Vagina (tissue), 2 donors: ENCODE measurements around the gene CISTR.

Experiments used
- POLR2A ChIP-seq, 2 donors: fragments of 450-650 bp; IDR thresholded peaks; one replicate each; pipeline ENCODE4 v1.6.1; 2017; ENCODE audit warnings: antibody characterized with exemption in 2 of 2, mild to moderate bottlenecking in 2 of 2, moderate library complexity in 2 of 2
- POLR2AphosphoS5 ChIP-seq, 2 donors: sonication (generic); formaldehyde crosslinking; IDR thresholded peaks; one replicate each; pipeline ENCODE4 v1.9.0; 2017; ENCODE audit warnings: antibody characterized with exemption in 2 of 2, mild to moderate bottlenecking in 2 of 2, low read depth in 1 of 2; ENCODE audit not compliant: insufficient read depth in 1 of 2
- TF ChIP-seq, protein P1 (sequence below), 3 experiments: fragments of 450-650 bp in 2 of 3; fragments of 200-600 bp in 1 of 3; sonication (generic) in 1 of 3; IDR thresholded peaks; one replicate each; pipeline ENCODE4 v1.5.1; 2017 to 2019; ENCODE audit warnings: antibody characterized with exemption in 3 of 3, mild to moderate bottlenecking in 2 of 3, moderate library complexity in 2 of 3

DNA sequence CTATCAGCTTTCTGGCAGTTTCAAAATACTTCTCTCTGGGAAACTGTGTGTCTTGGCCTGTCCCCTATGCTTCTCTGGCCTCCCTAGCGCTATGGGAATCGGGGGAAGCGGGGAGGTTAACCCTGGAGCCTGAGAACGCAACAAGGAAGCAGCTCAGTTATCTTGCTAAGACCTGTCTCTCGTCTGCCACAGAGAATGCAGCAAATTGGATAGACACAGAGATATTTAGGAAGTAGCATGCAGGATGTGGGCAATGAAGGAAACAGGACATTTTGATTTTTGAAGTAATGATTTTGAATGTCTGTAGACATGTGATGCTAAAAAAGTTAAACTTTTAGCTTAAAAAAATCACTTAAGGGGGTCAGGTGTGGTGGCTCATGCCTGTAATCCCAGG lies 18.0 kb downstream of the CISTR start:
- TF ChIP-seq, protein P1, sequence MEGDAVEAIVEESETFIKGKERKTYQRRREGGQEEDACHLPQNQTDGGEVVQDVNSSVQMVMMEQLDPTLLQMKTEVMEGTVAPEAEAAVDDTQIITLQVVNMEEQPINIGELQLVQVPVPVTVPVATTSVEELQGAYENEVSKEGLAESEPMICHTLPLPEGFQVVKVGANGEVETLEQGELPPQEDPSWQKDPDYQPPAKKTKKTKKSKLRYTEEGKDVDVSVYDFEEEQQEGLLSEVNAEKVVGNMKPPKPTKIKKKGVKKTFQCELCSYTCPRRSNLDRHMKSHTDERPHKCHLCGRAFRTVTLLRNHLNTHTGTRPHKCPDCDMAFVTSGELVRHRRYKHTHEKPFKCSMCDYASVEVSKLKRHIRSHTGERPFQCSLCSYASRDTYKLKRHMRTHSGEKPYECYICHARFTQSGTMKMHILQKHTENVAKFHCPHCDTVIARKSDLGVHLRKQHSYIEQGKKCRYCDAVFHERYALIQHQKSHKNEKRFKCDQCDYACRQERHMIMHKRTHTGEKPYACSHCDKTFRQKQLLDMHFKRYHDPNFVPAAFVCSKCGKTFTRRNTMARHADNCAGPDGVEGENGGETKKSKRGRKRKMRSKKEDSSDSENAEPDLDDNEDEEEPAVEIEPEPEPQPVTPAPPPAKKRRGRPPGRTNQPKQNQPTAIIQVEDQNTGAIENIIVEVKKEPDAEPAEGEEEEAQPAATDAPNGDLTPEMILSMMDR (IDR thresholded peaks at IDR 0.05): no peak
- TF ChIP-seq POLR2A (IDR thresholded peaks at IDR 0.05) (no peak), POLR2AphosphoS5 (IDR thresholded peaks at IDR 0.05; ENCODE audit: insufficient read depth in 1 of 2, low read depth in 1 of 2) (no peak)
